Nucleus accumbens (tissue), 56 donors: ENCODE measurements around the gene IRF4.

ENCODE experiments used
- DNase-seq, 56 donors: peaks; one replicate each; lab custom pipeline; 2025; lab: John Stamatoyannopoulos, UW

IRF4 gene

GRCh38 chr6:379410-380181 is 12.0 kb upstream of the IRF4 start:
- no peak for DNase-seq

- DNase-seq, result no peak
Observed at GRCh38 chr6:380234-381218, 11.0 kb upstream of the IRF4 start.

- no peak for DNase-seq
Observed at GRCh38 chr6:381742-382461, 9.7 kb upstream of the IRF4 start.

- DNase-seq, result no peak
Observed at GRCh38 chr6:382883-383810, 8.4 kb upstream of the IRF4 start.

- DNase-seq, result no peak
Observed at GRCh38 chr6:383856-384255, 7.7 kb upstream of the IRF4 start.

- DNase-seq, result no peak
Observed at GRCh38 chr6:384898-385297, 6.7 kb upstream of the IRF4 start.

DNA sequence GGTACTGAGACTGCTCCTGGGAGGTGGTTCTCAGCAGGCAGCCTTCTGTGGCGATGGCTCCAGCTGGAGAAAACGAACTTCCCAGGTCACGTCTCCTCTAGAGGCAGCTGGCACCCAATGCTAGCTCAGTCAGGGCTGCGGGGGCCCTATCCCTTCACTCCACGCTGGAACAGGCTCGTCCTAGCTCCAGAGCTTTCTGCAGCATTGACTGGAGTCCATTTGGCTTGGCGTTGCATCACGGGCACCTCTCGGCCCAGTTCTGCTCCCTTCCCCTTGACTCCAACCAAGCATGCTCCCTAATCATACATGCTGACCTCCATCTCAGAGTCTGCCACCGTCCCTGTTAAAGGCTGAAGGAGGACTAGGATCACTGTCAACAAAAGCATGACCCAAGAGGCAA is 5.9 kb upstream of the IRF4 start:
- no peak for DNase-seq

DNA sequence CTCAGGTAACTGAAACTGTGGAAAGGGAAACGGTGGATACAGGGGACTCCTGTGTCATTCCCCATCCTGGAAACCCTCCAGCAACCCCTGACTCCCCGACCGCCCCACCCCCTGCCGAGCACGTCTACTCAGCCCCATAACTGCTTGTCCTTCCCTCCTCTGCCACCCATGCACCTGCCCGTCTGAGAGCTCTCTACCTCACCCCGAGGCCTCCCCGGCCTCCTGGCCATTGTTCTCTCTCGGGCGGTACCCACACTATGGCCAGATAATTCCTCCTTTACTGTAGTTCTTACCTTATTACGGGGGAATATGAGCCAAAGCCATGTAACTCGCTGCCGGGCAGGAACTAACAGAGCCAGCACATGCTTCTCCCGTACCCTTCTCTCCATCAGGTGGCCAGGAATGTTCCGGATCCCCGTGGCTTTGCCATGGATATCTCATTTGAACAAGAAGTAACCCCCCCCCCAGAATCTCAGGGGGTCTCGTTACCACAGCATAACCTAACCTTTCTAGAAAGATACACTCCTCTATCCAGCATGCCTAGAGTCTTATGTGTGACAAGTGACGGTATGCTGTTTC is 4.8 kb upstream of the IRF4 start:
- DNase-seq, result no peak

DNA sequence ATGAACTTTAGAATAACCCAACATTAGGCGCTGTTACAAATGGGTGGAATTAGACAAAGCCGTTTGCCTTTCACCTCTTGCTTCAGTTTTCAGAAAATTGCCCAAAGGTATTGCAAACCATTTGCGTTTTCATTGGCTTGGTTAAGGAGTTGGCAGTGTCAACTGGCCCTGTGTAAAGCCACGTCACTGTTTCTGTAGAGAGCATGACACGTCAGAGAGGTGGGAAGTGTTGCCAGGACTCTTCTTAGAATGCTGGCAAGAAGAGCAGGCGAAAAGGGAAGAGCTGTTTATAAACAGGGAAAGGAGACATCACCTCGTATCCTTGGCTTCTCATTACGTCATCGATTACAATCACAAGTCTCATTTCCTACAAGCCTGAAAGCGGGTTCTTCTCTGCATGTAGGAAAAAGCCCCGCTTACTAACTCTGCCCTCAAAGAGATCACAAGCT is 4.2 kb upstream of the IRF4 start:
- no peak for DNase-seq

GRCh38 chr6:388202-388903 is 3.2 kb upstream of the IRF4 start:
- no peak for DNase-seq

DNA sequence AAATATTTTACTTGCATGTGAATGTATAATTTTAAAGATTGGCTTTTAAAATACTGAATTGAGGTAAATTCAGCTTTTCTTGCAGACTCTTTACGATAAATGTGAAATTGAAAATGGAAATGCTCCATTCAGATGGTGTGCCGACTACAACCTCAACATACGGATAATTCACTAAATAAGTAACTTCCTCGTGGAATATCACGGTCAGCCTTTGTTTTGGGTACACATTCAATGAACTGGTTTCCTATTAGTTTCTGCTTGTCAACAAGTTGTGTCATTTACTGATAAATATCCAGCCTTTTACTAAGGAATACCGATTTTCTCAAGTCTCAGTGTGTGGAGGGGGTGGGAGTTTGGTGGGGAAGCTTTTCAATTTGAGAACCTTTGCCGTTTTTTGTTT is 2.4 kb upstream of the IRF4 start:
- no peak for DNase-seq

DNA sequence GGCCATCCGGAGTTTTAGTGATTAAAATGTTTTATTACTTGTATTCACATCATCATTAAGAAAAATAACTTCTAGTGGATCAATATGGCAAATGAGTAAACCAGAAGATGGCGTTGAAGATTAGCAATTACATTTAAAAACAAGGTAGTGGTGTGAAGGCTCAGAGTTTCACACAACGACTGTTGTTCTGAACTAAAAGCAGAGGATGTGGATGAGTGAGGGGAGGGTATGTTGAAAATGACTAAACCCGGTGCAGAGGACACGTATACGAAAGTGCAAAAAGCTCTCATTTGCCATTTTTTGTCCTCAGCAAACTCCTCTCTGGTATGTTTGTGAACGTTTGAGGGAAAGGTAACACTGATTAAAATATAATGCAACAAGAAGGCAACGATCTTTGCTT is 1.9 kb upstream of the IRF4 start:
- DNase-seq, result no peak

DNA sequence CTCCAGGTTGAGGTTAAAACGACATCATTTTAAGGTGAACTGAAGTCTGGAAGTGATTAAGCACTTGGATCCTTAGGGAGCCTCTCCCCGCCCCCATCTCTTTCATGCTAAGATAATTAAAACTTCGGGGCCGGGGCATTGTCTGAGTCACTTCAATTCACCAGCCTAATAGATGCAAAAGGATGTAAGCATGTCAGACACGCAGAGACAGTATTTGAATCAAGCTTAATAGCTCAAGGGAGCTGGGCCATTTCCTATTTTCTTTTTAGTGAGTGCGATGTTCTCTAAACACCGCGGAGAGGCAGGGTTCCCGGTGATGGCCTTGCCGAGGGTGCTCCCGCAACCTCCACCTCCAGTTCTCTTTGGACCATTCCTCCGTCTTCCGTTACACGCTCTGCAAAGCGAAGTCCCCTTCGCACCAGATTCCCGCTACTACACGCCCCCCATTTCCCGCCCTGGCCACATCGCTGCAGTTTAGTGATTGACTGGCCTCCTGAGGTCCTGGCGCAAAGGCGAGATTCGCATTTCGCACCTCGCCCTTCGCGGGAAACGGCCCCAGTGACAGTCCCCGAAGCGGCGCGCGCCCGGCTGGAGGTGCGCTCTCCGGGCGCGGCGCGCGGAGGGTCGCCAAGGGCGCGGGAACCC is 516 bp upstream of the IRF4 start:
- peak in 1 of 56 donors; percentile 31 for DNase-seq

- DNase-seq, result no peak
Observed at GRCh38 chr6:392441-393390, 1.2 kb downstream of the IRF4 start.

DNA sequence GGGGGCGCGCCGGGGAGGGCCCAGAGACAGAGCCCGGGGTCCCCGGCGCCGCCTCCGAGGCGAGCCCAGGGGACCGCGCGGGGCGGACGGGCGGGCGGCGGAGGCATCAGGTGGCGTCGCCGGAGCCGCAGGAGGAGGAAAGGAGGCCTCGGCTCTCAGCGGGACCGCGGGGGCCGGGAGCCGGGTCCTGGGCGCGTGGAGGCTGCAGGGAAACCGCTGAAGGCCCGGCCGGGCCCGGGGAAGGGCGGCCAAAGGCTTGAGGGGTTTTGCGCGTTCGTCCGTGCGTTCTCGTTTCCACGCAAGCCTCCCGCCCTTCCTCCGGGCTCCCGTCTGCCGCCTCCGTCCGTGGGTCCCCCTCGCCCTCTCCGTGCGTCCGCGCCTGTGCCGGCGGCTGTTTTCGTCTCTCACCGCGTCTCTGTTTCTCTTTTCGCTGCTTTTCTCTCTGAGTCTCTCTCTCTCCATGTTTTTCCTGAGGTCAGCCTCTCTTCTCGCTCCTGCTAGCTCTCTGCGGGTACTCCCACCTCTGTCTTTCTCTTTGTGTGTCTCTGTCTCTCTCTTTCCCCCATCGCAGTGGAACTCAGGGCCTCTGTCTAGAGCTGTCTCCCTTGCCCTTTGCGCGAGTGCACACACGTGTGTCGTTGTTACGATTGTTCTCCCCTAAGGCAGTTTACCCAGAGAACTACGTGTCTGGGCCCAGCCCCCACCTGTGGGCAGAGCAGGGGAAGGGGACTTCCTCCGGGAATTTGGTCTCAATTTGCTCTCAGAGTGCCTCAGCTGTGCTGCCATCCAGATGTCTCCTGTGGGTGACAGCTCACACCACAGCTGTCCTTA is 2.1 kb downstream of the IRF4 start:
- no peak for DNase-seq

DNA sequence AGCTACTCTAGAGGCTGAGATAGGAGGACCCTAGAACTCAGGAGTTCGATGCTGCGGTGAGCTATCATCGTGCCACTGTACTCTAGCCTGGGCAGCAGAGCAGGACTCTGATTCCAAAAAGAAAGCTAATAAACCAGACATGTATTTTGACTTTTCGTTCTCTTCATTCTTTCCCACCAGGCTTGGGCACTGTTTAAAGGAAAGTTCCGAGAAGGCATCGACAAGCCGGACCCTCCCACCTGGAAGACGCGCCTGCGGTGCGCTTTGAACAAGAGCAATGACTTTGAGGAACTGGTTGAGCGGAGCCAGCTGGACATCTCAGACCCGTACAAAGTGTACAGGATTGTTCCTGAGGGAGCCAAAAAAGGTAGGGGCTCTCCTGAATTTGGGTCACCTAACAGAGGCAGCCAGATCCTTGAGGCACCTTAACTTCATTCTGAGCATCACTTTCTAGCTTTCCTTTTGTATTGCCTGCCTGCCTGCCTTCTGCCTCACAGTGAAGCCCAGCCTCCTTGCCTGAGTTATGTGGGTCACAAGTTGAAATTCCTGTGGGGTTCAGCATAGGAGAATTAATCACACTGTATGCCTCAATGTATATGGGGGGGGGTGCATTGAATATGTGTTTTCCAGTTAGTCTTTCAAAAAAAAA is 3.2 kb downstream of the IRF4 start:
- DNase-seq, result no peak
